NCI-H2029 (cell line): ENCODE data around the gene ARHGDIA.
A peak's percentile ranks its signal among the peaks of the same experiment; 100 is the strongest.
"Not testable (repeated sequence)": the region's sequence is repeated elsewhere in the genome, so short reads cannot be mapped to it uniquely, and the experiment has no call there.

Experiments
- DNase-seq: peaks from one replicate; lab custom pipeline; 2025; lab: John Stamatoyannopoulos, UW

The ARHGDIA gene

DNA sequence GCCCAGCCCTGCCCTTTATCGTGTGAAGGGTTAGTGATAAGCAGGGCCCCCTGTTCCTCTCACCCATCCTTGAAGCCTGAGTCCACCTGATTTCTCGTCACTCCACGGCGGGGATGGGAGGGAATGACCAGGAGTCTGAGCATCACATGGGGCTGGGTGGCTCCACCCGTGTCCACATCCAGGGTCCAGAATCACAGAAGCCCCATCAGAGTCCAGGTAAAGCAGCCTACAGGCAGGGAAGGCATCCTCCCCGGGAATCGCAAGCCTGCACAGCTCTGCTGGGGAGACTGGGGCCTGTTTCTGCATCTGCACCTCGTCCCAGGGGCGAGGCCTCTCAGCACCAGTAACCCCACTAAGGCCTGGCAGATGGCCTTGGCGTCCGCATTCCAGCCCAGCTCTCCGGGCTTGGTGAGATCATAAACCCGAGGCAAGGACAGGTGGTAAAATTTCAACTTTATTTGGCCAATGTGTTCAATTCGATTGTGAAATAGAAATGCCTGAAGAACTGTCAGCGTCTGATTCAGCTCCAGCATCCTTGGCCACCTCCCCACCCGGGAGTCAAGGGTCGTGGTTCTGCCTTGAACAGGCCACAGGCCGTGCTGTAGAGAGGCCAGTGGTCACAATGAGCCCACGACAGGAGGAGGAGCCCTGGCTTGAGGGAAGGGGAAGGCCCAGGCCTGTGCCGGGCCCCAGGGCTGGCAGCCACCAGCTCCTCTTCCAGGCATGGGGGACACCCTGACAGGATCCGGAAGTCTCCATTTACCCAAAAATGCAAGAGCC is 28.2 kb downstream of the ARHGDIA start:
- no peak for DNase-seq

GRCh38 chr17:81842378-81842724 is 28.8 kb downstream of the ARHGDIA start:
- no peak for DNase-seq

- no peak for DNase-seq
These were observed 29.3 kb downstream of the ARHGDIA start for GRCh38 chr17:81841866-81842265.

DNA sequence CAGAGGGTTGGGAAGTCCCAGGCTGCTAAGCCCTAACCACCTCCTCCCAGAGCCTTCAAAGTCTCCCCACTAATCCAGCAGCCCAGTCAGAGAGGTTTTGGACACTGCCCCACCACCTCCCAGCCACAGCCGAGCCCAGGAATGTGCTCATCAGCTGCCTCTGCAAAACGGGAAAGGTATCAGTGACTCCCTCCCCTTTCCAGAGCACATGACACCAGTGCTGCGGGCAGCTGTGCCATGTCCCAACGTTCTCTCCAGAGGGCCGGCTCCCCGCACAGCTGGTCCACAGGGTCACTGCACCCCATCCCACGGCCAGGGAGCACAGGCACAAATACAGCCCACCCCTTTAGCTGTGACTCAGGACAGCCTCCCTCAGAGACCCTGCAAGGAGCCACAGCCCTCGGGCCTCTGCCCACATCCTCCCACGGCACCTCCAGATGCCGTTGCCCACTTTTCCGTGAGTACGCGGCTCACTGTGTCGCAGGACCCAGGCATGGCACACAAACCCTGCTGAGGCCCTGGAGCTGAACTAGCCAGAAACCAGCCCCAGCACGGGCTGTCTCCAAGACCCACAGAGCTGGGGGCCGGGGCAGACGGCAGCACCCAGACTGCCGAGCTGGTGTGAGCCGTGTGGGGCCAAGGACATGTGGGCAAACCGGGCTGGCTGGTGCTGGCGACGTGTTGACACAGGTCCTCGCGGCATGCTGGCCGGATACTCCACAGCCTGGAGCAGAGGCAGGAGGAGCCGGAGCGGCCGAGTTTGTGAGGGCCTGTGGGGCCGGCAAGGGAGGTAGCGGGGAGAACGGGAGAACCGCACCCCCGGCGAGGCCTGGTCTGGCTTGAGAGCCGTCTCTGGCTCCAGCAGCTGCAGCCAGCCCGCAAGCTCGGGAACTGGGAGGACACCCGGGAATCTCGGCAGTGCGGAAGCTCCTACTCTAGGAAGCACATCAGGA is 30.0 kb downstream of the ARHGDIA start:
- no peak for DNase-seq

GRCh38 chr17:81840059-81840458 is 31.1 kb downstream of the ARHGDIA start:
- DNase-seq: not testable (repeated sequence)

GRCh38 chr17:81839301-81839700 is 31.8 kb downstream of the ARHGDIA start:
- no peak for DNase-seq

DNA sequence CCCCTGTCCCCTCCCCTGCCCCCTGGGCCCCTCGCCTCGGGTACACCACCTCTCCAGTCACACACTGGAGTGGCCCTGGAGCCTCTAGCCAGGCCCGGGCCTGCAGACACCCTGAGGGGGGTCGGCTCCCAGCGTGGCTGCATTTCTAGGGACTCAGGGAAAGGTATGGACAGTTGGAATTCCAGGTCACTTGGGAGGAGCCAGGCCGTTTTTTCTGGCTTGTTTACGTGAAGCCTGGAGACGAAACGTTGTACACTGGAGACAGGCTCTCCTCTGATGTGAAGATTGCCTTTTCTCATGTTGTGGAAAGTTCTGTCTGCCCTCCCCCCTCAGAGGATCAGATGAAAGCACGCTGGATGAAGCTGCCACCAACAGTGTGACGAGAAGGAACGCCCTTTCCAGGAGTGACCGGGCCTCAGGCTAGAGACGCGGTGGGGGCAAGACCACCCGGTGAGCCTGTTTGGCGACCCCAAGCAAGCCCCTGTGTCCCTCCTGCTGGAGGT is 32.3 kb downstream of the ARHGDIA start:
- DNase-seq: no peak

DNA sequence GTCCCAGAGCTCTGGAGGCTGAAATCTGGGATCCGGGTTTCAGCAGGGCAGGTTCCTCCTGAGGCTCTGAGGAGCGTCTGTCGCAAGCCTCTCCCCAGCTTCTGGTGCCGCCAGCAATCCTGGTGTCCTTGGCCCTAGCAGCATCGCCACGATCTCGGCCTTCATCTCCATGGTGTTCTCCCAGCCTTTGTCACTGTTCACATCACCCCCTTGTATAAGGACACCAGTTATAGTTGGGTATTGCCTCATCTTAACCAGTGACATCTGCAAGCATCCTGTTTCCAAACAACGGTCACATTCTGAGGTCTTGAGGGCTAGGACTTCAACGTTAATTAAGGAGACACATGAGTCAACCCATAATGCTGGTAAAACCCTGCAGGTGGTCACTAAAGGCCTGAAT is 33.5 kb downstream of the ARHGDIA start:
- no peak for DNase-seq

- no peak for DNase-seq
These were observed 36.3 kb downstream of the ARHGDIA start, which contains the start of gene PPP1R27 for GRCh38 chr17:81834831-81835267. PPP1R27 (minus strand) TSS chr17:81835050; CDS start chr17:81834953, 97 bp downstream.

DNA sequence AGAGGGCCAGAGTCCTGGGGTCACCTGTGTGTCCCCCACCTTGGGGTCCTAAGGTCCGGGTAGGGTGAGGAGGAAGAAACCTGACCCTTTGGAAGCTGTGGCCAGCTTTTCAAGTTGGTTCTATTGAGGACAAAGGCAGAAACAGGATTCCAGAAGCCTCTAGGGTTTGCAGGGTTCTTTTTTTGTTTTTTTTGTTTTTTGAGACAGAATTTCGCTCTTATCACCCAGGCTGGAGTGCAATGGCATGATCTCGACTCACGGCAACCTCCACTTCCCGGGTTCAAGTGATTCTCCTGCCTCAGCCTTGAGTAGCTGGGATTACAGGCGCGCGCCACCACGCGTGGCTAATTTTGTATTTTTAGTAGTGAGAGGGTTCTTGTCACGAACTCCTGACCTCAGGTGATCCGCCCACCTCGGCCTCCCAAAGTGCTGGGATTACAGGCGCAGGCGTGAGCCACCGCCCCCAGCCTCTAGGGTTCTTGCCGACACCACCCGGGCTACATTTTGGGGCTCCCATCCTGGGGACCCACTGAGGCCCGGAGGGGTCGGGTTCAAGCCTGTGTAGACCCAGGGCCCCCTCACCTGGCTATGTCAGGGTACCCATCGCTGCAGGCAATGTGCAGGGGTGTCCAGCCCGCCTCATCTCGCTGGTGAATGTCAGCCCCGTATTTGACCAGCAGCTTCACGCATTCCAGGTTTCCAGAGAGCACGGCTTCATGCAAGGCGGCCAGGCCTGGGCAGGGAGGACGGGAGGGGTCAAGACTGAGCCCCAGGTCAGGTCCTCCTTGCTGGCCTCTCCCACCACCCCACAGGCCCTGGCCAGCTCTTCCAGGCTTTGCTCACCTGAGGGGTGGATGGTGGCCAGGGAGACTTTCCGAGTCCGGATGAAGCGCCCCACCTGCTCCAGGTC is 37.0 kb downstream of the ARHGDIA start:
- no peak for DNase-seq

DNA sequence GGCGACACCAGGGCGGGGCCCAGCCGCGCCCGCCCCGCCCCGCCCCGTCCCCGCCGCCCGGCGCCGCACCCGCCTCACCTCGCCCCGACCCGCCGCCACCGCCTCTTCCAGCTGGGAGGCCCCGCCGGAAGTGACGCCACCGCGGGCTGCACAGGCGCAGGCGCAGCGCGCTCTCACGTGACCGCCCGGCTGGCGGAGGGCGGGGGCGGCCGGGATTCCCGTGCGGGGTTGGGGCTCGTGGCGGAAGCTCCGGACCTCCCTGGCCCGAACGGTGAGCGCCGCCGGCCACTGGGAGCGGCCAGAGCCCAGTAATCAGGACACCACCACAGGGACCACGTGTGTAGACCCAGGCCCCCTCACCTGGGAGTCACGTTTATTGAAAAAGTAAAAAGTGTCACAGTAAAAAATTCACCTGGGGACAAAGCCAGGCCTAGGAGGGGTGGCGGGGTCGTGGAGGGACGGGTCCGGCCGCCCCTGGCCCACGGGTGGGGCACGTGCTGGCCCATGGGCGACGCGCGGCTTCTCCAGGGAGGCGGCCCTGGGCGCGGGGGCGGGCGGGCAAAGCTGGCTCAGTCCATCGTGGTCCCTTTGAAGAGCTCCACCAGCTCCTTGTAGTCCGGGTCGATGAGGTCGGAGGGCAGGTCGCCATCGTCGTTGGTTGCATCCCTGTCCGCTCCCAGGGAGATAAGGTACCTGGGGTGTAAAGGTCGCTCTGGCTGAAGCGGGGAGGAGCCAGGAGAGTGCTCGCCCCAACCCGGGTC is 37.8 kb downstream of the ARHGDIA start, which contains the start of gene MCRIP1:
Gene MCRIP1, minus strand, starts transcription at position 132 of the 761 bp plus-strand sequence. CDS start 8,785 bp downstream, outside the sequence.
- peak; percentile 85 for DNase-seq

- DNase-seq: no peak
These were observed 38.5 kb downstream of the ARHGDIA start for GRCh38 chr17:81832608-81833159.

- DNase-seq: no peak
These were observed 39.1 kb downstream of the ARHGDIA start for GRCh38 chr17:81831957-81832607.

- DNase-seq: no peak
These were observed 39.6 kb downstream of the ARHGDIA start for GRCh38 chr17:81831563-81831956.

- DNase-seq: no peak
These were observed 41.3 kb downstream of the ARHGDIA start for GRCh38 chr17:81829858-81830257.

- DNase-seq: no peak
These were observed 42.5 kb downstream of the ARHGDIA start for GRCh38 chr17:81828656-81829055.

- DNase-seq: no peak
These were observed 45.2 kb downstream of the ARHGDIA start for GRCh38 chr17:81825841-81826466.

DNA sequence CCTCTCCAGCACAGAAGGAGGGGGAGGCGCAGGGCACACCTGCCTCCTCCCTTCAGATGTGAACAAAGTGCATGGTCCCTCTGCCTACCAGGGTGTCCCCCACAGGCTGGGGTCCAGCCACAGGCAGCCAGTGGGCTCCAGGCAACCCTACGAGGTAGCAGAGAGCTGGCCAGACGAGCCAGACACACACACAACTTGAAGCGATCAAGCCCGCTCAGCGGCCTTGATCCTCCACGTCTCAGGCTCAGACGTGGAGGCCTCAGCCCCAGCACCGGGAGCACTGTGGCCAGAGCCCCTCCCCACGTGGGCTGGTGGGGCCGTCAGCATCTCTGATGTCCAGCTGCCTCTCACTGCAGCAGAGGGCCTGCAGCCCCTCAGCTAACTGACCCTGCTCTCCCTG is 46.5 kb downstream of the ARHGDIA start:
- no peak for DNase-seq

- DNase-seq: no peak
These were observed 47.2 kb downstream of the ARHGDIA start for GRCh38 chr17:81823820-81824550.
